ENCODE data around the gene SMCR8. TPM values are rescaled to one million over a fixed set of nuclear protein-coding genes. Genes with fewer than 3 reads are reported as not detected.

The SMCR8 gene
- total RNA-seq, 3 donors from 2014 or later: 20.1 to 24.1 (median 21.9) TPM

DNA sequence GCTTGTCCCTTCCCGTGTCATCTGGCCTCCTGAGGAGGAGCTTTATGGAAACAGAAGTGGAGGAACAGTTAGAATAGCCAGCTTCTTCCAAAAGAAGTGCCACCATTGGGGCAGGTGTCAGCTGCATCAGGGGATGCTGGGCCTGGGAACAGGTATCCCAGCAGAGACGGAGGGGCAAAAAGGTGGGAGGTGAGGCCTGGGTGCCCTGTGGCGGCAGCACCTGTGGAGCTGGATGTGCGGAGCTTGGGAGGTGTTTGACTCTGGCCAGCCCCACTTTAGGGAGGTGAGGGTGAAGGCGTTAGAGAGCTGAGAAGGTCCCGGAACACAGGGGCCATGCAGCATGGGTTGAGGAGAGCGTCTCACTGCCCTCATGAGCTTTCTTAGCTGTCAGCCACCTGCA is 5.2 kb downstream of the SMCR8 start:
- intact Hi-C loops (cut with DNase I, micrococcal nuclease): no loop called here
- Histone ChIP-seq H3K4me3 (no peak overlapping the region), H3K36me3 (ENCODE audit: low read depth) (peaks cover 7% of the 10 kb centered on the region), H3K9me3 (no peaks in the 10 kb centered on the region), H3K4me1 (ENCODE audit: low read depth) (peaks cover 42% of the 10 kb centered on the region)
- TF ChIP-seq, protein P1, sequence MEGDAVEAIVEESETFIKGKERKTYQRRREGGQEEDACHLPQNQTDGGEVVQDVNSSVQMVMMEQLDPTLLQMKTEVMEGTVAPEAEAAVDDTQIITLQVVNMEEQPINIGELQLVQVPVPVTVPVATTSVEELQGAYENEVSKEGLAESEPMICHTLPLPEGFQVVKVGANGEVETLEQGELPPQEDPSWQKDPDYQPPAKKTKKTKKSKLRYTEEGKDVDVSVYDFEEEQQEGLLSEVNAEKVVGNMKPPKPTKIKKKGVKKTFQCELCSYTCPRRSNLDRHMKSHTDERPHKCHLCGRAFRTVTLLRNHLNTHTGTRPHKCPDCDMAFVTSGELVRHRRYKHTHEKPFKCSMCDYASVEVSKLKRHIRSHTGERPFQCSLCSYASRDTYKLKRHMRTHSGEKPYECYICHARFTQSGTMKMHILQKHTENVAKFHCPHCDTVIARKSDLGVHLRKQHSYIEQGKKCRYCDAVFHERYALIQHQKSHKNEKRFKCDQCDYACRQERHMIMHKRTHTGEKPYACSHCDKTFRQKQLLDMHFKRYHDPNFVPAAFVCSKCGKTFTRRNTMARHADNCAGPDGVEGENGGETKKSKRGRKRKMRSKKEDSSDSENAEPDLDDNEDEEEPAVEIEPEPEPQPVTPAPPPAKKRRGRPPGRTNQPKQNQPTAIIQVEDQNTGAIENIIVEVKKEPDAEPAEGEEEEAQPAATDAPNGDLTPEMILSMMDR (IDR thresholded peaks at IDR 0.05): no peak
- ATAC-seq (no peak), DNase-seq (no peak)

DNA sequence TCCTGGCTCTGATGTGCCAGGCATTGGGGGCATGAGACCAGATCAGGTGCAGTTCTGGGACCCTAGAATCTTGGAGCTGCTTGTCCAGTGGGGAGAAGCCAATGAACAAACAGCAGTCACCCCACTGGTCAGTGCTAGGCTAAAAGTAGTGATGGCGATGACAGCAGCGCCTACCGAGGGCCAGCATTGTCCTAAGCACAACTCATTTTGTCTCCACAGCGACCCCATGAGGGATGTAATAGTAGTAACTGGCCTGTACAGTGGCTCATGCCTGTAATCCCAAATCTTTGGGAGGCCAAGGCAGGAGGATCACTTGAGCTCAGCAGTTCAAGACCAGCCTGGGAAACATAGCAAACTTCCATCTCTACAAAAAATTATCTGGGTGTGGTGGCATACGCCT is 6.2 kb downstream of the SMCR8 start:
- TF ChIP-seq, protein P1 (IDR thresholded peaks at IDR 0.05): no peak
- DNase-seq (no peak), ATAC-seq (no peak)
- no peak overlapping the region for H3K4me3 ChIP-seq
- peaks cover 7% of the 10 kb centered on the region for H3K36me3 ChIP-seq (ENCODE audit: low read depth)
- intact Hi-C loops (cut with DNase I, micrococcal nuclease): no loop called here
- no peaks in the 10 kb centered on the region for H3K9me3 ChIP-seq
- H3K4me1 ChIP-seq (ENCODE audit: low read depth): peaks cover 36% of the 10 kb centered on the region

DNA sequence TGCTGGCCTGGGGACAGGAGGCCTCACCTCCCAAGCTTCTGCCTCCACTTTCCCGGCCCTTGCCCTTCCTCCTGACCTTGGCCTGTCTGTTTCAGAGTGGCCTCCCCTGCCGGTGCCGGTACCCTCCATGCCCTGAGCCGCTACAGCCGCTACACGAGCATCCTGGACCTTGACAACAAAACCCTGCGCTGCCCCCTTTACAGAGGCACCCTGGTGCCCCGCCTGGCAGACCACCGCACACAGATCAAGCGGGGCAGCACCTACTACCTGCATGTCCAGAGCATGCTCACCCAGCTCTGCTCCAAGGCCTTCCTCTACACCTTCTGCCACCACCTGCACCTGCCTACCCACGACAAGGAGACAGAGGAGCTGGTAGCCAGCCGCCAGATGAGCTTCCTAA is 7.4 kb downstream of the SMCR8 start:
- intact Hi-C loops (cut with DNase I, micrococcal nuclease): no loop called here
- Histone ChIP-seq H3K4me3 (no peak overlapping the region), H3K36me3 (ENCODE audit: low read depth) (peaks cover 7% of the 10 kb centered on the region), H3K9me3 (no peaks in the 10 kb centered on the region), H3K4me1 (ENCODE audit: low read depth) (peaks cover 24% of the 10 kb centered on the region)
- DNase-seq (no peak), ATAC-seq (no peak)
- TF ChIP-seq, protein P1 (IDR thresholded peaks at IDR 0.05): no peak

DNA sequence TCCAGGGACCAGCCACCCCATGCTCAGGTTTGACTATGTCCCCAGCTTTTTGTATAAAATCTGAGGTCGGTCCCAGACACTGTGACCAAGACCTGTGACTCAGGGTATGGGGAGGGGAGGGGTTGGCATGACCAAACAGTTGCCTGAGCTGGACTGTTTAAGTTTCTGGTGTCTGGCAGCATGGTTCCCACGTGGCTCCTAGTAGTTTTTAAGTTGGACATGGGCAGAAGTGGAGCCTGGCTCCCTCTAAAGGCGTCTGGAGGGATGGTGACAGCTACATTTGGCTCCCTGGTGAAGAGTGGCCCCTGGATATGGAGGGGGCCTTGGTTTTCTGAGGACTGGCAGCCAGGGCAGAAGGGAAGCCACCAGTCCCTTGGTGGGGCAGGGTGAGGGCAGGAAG is 7.9 kb downstream of the SMCR8 start:
- Histone ChIP-seq H3K9me3 (no peaks in the 10 kb centered on the region), H3K36me3 (ENCODE audit: low read depth) (peaks cover 7% of the 10 kb centered on the region), H3K4me1 (ENCODE audit: low read depth) (peaks cover 19% of the 10 kb centered on the region), H3K4me3 (no peak overlapping the region)
- intact Hi-C loops (cut with DNase I, micrococcal nuclease): no loop called here
- TF ChIP-seq, protein P1 (IDR thresholded peaks at IDR 0.05): no peak
- ATAC-seq (no peak), DNase-seq (no peak)

DNA sequence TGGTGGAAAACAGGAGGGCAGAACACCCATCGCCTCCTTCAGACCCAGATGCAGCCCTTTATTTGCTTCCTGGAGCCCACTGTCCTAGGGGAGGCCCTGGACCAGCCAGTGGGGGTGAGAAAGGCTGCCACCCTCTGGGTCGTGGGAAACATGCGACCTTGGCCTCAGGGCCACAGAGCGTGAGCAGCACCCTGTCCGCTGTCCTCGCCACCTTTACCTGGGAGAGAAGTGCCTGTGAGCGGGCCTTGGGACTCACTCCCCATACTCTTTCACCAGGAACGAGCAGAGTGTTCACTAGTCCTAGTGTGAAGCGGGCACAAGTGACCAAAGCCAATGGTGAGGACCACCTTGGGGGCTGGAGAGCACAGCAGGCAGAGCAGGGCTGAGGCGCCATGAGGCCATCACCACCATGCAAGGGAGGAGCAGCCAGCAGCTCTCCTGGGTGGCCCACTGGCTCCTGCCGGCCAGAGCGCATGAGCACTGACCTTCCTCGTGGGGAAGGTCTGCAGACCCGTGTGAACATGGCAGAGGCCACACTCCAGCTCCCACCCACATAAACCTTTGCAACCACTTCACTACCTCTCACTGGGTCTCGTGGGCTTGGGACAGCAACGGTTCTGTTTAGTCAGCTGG is 8.5 kb downstream of the SMCR8 start:
- H3K36me3 ChIP-seq (ENCODE audit: low read depth): peaks cover 7% of the 10 kb centered on the region
- H3K9me3 ChIP-seq: no peaks in the 10 kb centered on the region
- TF ChIP-seq, protein P1 (IDR thresholded peaks at IDR 0.05): no peak
- DNase-seq (no peak), ATAC-seq (no peak)
- intact Hi-C loops (cut with DNase I, micrococcal nuclease): no loop called here
- no peak overlapping the region for H3K4me3 ChIP-seq
- H3K4me1 ChIP-seq (ENCODE audit: low read depth): peaks cover 14% of the 10 kb centered on the region

Measured in mucosa of descending colon (tissue), 3 donors.